ENCODE data around the gene CPPED1. TPM values are rescaled to one million over a fixed set of nuclear protein-coding genes. Genes with fewer than 3 reads are reported as not detected.

CPPED1 gene
- total and polyA plus RNA-seq, 4 donors: 10.4 to 29.1 (median 23.0) TPM

GRCh38 chr16:12775656-12776236, 27.9 kb downstream of the CPPED1 start:
- TF ChIP-seq EGR1 (IDR thresholded peaks at IDR 0.05; ENCODE audit: low read depth in 2 of 2): no peak
- no peak for TF ChIP-seq JUND (IDR thresholded peaks at IDR 0.05)
- no peak for TF ChIP-seq HNF4G (IDR thresholded peaks at IDR 0.05)
- TF ChIP-seq GABPA (IDR thresholded peaks at IDR 0.05 in 1 of 2, conservative IDR thresholded peaks at IDR 0.05 in 1 of 2): no peak
- no peak for TF ChIP-seq MAX (IDR thresholded peaks at IDR 0.05)
- no peak for TF ChIP-seq SP1 (IDR thresholded peaks at IDR 0.05)
- TF ChIP-seq NR2F2 (IDR thresholded peaks at IDR 0.05): no peak
- no peak for TF ChIP-seq TAF1 (conservative IDR thresholded peaks at IDR 0.05)
- no peak for TF ChIP-seq RXRA (IDR thresholded peaks at IDR 0.05)
- TF ChIP-seq YY1 (IDR thresholded peaks at IDR 0.05): no peak
- TF ChIP-seq RAD21 (IDR thresholded peaks at IDR 0.05): no peak
- TF ChIP-seq FOXA1 (IDR thresholded peaks at IDR 0.05): no peak
- TF ChIP-seq ATF3 (IDR thresholded peaks at IDR 0.05): no peak
- no peaks in the 10 kb centered on the region for H3K27me3 ChIP-seq (ENCODE audit: control insufficient read depth in 4 of 4, insufficient read depth in 4 of 4, low read length in 3 of 4)
- H3K36me3 ChIP-seq (ENCODE audit: control insufficient read depth in 4 of 4, insufficient read depth in 3 of 4, low read depth in 1 of 4, low read length in 3 of 4): peaks cover 4 to 14% (median 10%) of the 10 kb centered on the region in 4 donors
- no peak for DNase-seq (ENCODE audit: low spot score)
- 92% methylated on average over 4 of the region's 4 CpGs for WGBS
- H3K4me1 ChIP-seq (ENCODE audit: control insufficient read depth in 4 of 4, insufficient read depth in 4 of 4, low read length in 3 of 4): peaks cover under 1 to 9% (median 6%) of the 10 kb centered on the region in 4 donors
- no peak overlapping the region for H3K9ac ChIP-seq (ENCODE audit: low read depth in 1 of 2, low read length in 2 of 2)
- H3K9me3 ChIP-seq (ENCODE audit: control insufficient read depth in 4 of 4, low read length in 3 of 4): no peaks in the 10 kb centered on the region
- no peak overlapping the region for H3K27ac ChIP-seq (ENCODE audit: low read depth in 1 of 2, low read length in 2 of 2)
- no peak overlapping the region for H3K4me3 ChIP-seq (ENCODE audit: low read depth in 1 of 3, low read length in 3 of 3)

GRCh38 chr16:12773221-12773620, 30.5 kb downstream of the CPPED1 start:
- DNase-seq (ENCODE audit: low spot score): no peak
- H3K27ac ChIP-seq (ENCODE audit: low read depth in 1 of 2, low read length in 2 of 2): no peak overlapping the region
- H3K4me3 ChIP-seq (ENCODE audit: low read depth in 1 of 3, low read length in 3 of 3): no peak overlapping the region
- H3K4me1 ChIP-seq (ENCODE audit: control insufficient read depth in 4 of 4, insufficient read depth in 4 of 4, low read length in 3 of 4): peaks cover 1 to 9% (median 6%) of the 10 kb centered on the region in 4 donors
- H3K27me3 ChIP-seq (ENCODE audit: control insufficient read depth in 4 of 4, insufficient read depth in 4 of 4, low read length in 3 of 4): no peaks in the 10 kb centered on the region
- H3K36me3 ChIP-seq (ENCODE audit: control insufficient read depth in 4 of 4, insufficient read depth in 3 of 4, low read depth in 1 of 4, low read length in 3 of 4): peaks cover 0 to 9% (median 8%) of the 10 kb centered on the region in 4 donors
- TF ChIP-seq REST (IDR thresholded peaks at IDR 0.05) (no peak), HNF4A (conservative IDR thresholded peaks at IDR 0.05) (no peak), FOXA2 (IDR thresholded peaks at IDR 0.05) (no peak), RXRA (IDR thresholded peaks at IDR 0.05) (no peak), HNF4G (IDR thresholded peaks at IDR 0.05) (no peak), ZBTB33 (IDR thresholded peaks at IDR 0.05) (no peak), FOXA1 (IDR thresholded peaks at IDR 0.05) (no peak), EGR1 (IDR thresholded peaks at IDR 0.05; ENCODE audit: low read depth in 2 of 2) (no peak), CTCF (IDR thresholded peaks at IDR 0.05; ENCODE audit: low read depth, low read length, missing input control) (no peak), RAD21 (IDR thresholded peaks at IDR 0.05) (no peak)
- no peak overlapping the region for H3K9ac ChIP-seq (ENCODE audit: low read depth in 1 of 2, low read length in 2 of 2)
- H3K9me3 ChIP-seq (ENCODE audit: control insufficient read depth in 4 of 4, low read length in 3 of 4): no peaks in the 10 kb centered on the region
- WGBS: 92% methylated on average over 8 of the region's 8 CpGs
